ENCODE results near the gene EFNA1.

EFNA1 gene

GRCh38 chr1:155124503-155125463 lies 2.9 kb upstream of the EFNA1 start:
- H3K4me3 ChIP-seq (ENCODE audit: low read length): no peak overlapping the region
- no peak for TF ChIP-seq ZNF274 (IDR thresholded peaks at IDR 0.05; ENCODE audit: low read depth, low read length)

DNA sequence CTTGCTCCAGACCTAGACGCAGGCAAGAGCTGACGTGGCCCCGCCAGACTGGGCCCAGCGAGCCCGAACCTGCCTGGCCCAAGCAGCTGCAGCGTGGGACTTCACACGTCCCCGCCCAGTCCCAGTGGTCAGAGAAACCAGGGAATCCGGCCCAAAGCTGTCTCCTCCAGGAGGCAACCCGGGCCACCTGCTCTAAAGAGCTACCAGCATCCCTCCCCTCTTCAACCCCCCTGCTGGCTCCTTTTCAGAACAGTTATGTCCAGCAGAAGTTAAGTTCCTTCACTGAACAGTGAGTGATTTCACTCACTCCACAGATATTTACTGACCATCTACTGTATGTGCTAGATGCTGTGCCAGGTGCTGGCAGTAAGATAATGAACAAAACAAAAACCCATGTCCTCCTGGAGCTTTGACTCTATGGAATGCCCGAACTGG lies 2.1 kb upstream of the EFNA1 start:
- no peak for TF ChIP-seq ZNF274 (IDR thresholded peaks at IDR 0.05; ENCODE audit: low read depth, low read length)
- no peak overlapping the region for H3K4me3 ChIP-seq (ENCODE audit: low read length)

DNA sequence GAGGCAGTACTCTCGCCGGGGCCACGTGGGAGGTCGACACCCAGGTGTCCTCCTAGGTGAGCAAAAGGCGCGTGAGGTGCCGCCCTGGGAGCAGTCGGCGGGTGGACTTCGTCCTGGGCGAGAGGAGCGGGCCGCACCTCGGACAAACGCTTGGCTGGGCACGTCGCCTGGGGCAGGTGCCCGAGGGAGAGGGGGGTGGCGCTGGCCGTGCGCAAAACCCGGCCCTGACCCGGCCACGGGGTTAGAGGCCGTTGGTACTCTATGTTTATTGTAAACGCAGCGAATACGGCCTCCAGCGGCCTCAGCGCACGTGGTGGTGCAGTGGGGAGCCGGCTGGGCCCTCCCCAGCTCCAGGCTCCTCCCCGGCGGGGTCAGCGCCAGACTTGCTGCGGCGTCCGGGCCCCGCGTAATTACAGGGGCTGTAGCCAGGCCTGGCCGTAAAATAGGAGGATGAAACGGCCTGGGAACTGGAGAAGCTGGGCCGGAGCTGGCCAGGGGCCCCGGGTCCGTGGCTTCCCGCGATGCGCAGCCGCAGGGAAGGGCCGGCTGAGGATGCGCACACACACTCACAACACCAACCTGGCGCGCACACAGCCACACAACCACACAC lies 1.6 kb upstream of the EFNA1 start:
- no peak overlapping the region for H3K4me3 ChIP-seq (ENCODE audit: low read length)

DNA sequence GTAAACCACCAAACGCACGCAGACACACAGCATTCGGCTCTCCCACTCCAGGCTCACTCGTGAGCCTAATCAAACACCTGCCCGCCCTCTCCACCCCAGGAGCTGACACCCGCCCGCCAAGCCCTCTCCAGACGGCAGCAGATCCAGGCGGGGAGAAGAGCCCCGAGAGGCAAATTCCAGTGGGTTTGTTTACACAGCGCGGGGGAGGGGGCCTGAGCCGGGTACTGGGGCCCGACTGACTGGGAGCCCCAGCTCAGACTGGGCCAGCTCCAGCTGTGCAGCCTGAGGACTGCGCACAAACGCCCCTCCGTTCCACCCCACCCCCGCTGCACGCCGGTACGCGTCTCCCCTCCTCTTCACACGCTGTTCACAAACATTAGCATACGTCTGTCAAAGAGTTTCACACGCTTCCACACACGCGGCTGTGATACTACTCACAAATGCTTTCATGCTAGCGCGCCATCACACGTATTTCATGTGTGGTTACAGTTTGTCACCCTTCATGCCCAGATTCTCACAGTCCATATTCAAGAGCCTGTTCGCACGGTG lies 1.0 kb upstream of the EFNA1 start:
- no peak for TF ChIP-seq ZNF274 (IDR thresholded peaks at IDR 0.05; ENCODE audit: low read depth, low read length)
- no peak overlapping the region; the same call in 1 of the 2 replicates for H3K4me3 ChIP-seq (ENCODE audit: low read length)

More for the DNA sequence above, 1.6 kb upstream of the EFNA1 start:
- no peak for TF ChIP-seq ZNF274 (IDR thresholded peaks at IDR 0.05; ENCODE audit: low read depth, low read length)

DNA sequence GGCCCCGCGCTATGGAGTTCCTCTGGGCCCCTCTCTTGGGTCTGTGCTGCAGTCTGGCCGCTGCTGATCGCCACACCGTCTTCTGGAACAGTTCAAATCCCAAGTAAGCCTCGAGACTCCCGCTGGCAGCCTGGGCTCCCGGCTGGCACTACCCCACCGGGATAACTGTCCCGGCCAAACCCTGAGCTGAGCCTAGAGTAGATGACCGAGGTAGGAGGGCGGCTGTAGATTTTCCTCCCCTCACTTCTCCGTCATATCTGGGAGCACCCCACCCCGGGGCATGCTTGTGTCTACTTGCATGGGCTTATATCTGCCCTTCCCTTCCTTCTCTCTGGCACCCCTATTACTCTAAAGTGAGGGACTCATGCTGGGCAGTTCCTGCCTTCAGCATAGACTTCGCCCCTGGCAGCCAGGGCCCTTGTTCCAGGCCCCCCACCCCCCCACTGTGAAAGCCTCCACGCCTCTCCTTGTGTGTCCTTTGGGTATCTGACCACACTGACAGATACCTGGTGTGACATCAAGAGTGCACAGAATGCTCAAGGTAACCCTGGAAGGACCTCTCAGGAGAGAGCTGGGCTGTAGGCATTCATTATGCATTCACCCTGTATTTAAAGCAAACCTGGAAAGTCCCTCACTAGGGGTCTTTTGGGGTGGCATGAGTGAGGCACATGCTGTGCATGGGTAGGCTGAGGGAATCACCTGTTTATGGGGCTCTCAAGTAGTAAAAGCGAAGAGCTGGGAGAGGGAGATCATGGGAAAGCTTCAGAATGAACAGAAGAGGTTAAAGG lies 485 bp downstream of the EFNA1 start:
- no peak for TF ChIP-seq ZNF274 (IDR thresholded peaks at IDR 0.05; ENCODE audit: low read depth, low read length)
- H3K4me3 ChIP-seq (ENCODE audit: low read length): peak overlapping the region; percentile 34; the same call in 1 of the 2 replicates

GRCh38 chr1:155128755-155129473 lies 1.2 kb downstream of the EFNA1 start:
- H3K4me3 ChIP-seq (ENCODE audit: low read length): no peak overlapping the region
- TF ChIP-seq ZNF274 (IDR thresholded peaks at IDR 0.05; ENCODE audit: low read depth, low read length): no peak

- TF ChIP-seq ZNF274 (IDR thresholded peaks at IDR 0.05; ENCODE audit: low read depth, low read length): no peak
- no peak overlapping the region for H3K4me3 ChIP-seq (ENCODE audit: low read length)
These were observed 2.8 kb downstream of the EFNA1 start for GRCh38 chr1:155130272-155131006.

GRCh38 chr1:155131285-155131684 lies 3.6 kb downstream of the EFNA1 start:
- no peak for TF ChIP-seq ZNF274 (IDR thresholded peaks at IDR 0.05; ENCODE audit: low read depth, low read length)
- no peak overlapping the region for H3K4me3 ChIP-seq (ENCODE audit: low read length)

DNA sequence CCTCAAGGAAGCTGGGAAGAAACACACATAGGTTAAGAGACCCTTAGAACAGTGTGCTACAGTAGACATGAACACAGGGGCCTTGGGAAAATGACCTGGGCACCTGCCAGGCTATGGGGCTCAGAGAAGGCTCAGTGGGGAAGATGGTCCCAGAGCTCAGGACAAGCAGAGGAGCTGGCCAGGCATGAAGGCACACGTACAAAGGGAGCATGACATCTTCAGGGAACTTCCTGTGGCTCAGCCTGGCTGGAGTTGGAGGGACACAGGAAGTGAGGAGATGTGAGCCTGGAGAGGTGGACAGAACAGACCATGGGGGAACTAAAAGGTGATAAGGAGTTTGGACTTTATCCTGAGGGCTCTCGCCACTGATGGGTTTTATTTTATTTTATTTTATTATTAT lies 4.2 kb downstream of the EFNA1 start:
- no peak overlapping the region for H3K4me3 ChIP-seq (ENCODE audit: low read length)

GRCh38 chr1:155133799-155134281 lies 6.2 kb downstream of the EFNA1 start:
- TF ChIP-seq ZNF274 (IDR thresholded peaks at IDR 0.05; ENCODE audit: low read depth, low read length): no peak
- no peak overlapping the region for H3K4me3 ChIP-seq (ENCODE audit: low read length)

More for the DNA sequence above, 4.2 kb downstream of the EFNA1 start:
- no peak for TF ChIP-seq ZNF274 (IDR thresholded peaks at IDR 0.05; ENCODE audit: low read depth, low read length)

DNA sequence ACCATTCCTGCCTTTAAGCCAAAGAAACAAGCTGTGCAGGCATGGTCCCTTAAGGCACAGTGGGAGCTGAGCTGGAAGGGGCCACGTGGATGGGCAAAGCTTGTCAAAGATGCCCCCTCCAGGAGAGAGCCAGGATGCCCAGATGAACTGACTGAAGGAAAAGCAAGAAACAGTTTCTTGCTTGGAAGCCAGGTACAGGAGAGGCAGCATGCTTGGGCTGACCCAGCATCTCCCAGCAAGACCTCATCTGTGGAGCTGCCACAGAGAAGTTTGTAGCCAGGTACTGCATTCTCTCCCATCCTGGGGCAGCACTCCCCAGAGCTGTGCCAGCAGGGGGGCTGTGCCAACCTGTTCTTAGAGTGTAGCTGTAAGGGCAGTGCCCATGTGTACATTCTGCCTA lies 6.6 kb downstream of the EFNA1 start:
- TF ChIP-seq ZNF274 (IDR thresholded peaks at IDR 0.05; ENCODE audit: low read depth, low read length): no peak
- H3K4me3 ChIP-seq (ENCODE audit: low read length): no peak overlapping the region

DNA sequence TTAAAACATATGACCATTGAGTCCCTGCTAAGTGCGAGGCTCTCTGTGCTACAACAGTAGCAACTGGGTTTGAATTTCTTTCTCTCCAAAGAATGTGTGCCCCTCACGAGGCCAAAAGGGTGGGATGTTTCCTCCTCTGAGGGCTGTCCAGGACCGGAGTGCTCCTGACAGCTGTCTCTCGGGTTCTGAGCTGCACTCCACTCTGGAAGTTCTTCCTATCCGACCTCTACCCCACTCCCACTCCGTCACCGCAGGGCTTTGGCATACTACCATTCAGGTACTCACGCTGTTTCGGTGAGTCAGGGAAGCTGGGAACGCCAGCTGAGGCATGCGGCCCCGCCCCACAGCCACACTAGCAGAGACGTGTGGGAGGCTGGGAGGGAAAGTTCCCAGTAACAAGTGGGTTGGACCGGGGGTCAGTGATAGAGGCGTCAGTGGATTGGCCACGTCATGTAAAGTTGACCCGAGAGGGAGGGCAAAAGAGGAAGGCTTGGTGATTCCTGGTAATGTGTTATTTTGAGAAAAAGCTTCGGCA lies 7.3 kb downstream of the EFNA1 start:
- peak overlapping the region; percentile 88 for H3K4me3 ChIP-seq (ENCODE audit: low read length)
- TF ChIP-seq ZNF274 (IDR thresholded peaks at IDR 0.05; ENCODE audit: low read depth, low read length): no peak
